Stimulated activated CD8-positive, alpha-beta memory T cell treated with anti-CD3 and anti-CD28 coated beads, Interleukin-15, amount 100 ng/mL, for 4 hours (primary cell): ENCODE data around the gene TGM1.
"Not testable (repeated sequence)": the region's sequence is repeated elsewhere in the genome, so short reads cannot be mapped to it uniquely, and the experiment has no call there.

Experiments used
- DNase-seq, 2 donors: peaks; one replicate each; pipeline ENCODE4 v3.0.0-alpha.2; 2020; ENCODE audit warnings: low read depth in 2 of 2

The TGM1 gene

GRCh38 chr14:24206260-24207103, 56.5 kb downstream of the TGM1 start:
- no peak for DNase-seq

- no peak for DNase-seq
These were observed 58.5 kb downstream of the TGM1 start for GRCh38 chr14:24204163-24205146.

GRCh38 chr14:24203249-24203886, 59.6 kb downstream of the TGM1 start:
- not testable (repeated sequence) for DNase-seq

GRCh38 chr14:24202538-24202937, 60.4 kb downstream of the TGM1 start:
- not testable (repeated sequence) for DNase-seq
